ENCODE results near the gene IGFBP2. TPM values are rescaled to one million over a fixed set of nuclear protein-coding genes. Genes with fewer than 3 reads are reported as not detected.

IGFBP2 gene
- total and polyA plus RNA-seq, 2 experiments from 2014 or later: 5.6 to 40.1 TPM

DNA sequence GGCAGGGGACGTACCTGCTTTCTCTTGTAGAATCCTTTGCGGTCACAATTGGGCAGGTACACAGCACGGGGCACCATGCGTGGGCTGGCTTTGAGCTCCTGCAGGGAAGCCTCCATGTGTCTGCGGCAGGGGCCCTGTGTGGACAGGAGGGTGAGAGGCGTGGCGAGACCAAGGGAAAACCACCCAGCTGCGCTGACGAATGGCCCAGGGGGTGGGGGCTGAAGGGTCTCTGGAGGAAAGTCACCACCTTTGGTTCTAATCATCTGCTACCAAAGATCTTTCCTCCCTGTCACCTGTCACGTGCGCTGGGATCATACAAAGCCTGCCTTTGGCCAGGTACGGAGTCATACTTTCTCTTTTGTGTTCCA lies 44.9 kb downstream of the IGFBP2 start:
- DNase-seq: no peak
- Histone ChIP-seq H3K9me3 (ENCODE audit: low read depth) (no peaks in the 10 kb centered on the region), H3K9me2 (ENCODE audit: insufficient read depth) (no peaks in the 10 kb centered on the region), H3F3A (ENCODE audit: insufficient read depth) (peaks cover 15% of the 10 kb centered on the region), H3K9ac (no peak overlapping the region), H3K27me3 (replicated peaks; ENCODE audit: insufficient read depth) (no peaks in the 10 kb centered on the region), H3K36me3 (ENCODE audit: low read depth) (no peaks in the 10 kb centered on the region), H4K20me1 (ENCODE audit: insufficient read depth) (no peaks in the 10 kb centered on the region), H3K4me3 (no peak overlapping the region), H2AFZ (no peak overlapping the region), H3K4me1 (ENCODE audit: insufficient read depth) (peaks cover 5% of the 10 kb centered on the region), H3K4me2 (ENCODE audit: unreplicated experiment) (no peak overlapping the region), H3K79me2 (ENCODE audit: insufficient read depth) (no peaks in the 10 kb centered on the region), H3K27ac (no peak overlapping the region)
- 92 to 95% methylated on average over 12 of the region's 12 CpGs for WGBS, 2 experiments (ENCODE audit: low coverage in 1 of 2, low lambda C conversion rate in 2 of 2, missing lambda C conversion rate in 2 of 2)
- TF ChIP-seq EZH2phosphoT487 (IDR thresholded peaks at IDR 0.05; ENCODE audit: insufficient read depth, low read depth): no peak
- in situ Hi-C loops (cut with MboI): no loop called here

DNA sequence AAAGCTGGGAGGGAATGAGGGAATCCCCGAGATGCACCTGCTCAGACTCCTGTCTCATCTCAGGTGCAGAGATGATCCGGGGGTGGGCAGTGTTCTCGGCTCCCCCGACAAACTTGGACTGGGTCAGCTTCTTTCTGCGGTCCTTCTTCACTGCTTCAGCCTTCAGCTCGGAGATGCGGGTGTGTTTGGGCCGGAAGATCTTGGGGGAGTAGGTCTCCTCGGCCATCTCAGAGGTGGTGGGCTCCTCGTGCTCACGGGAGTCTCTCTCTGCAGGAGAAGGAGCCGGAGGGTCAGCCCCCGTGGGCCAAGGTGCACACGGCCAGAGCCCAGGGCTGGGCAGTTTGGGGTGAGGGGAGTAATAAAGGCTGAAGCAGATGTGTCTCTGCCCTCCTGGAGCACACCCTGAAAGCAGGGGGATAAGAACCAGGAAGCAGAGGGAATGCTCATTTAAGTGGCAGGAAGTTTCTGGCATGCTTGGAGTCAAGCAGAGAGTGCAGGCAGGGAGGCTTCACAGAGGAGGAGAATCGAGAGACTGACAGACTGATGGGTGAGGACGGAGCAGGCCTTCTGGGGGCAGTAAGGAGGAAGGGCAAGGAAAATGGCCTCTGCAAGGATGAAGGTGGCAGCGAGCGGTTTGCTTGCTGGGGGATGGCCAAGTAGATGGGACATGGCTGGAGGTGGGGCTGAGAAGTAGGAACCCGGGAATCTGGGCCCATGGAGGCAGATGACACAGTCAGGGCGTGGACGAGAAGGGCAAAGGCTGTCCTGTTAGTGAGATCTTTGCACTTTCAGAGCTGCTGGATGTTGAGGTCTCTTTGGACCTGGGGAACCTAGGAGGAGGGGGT lies 45.8 kb downstream of the IGFBP2 start:
- H3K36me3 ChIP-seq (ENCODE audit: low read depth): no peaks in the 10 kb centered on the region
- DNase-seq: no peak
- H3K4me1 ChIP-seq (ENCODE audit: insufficient read depth): peaks cover 12% of the 10 kb centered on the region
- H4K20me1 ChIP-seq (ENCODE audit: insufficient read depth): no peaks in the 10 kb centered on the region
- H3K9me2 ChIP-seq (ENCODE audit: insufficient read depth): no peaks in the 10 kb centered on the region
- H3K27me3 ChIP-seq (replicated peaks; ENCODE audit: insufficient read depth): no peaks in the 10 kb centered on the region
- H3K27ac ChIP-seq: no peak overlapping the region
- in situ Hi-C loops (cut with MboI): no loop called here
- H3F3A ChIP-seq (ENCODE audit: insufficient read depth): peaks cover 22% of the 10 kb centered on the region
- 76 to 79% methylated on average over 21 of the region's 21 CpGs for WGBS, 2 experiments (ENCODE audit: low coverage in 1 of 2, low lambda C conversion rate in 2 of 2, missing lambda C conversion rate in 2 of 2)
- no peaks in the 10 kb centered on the region for H3K79me2 ChIP-seq (ENCODE audit: insufficient read depth)
- no peak overlapping the region for H3K9ac ChIP-seq
- no peak overlapping the region for H2AFZ ChIP-seq
- no peaks in the 10 kb centered on the region for H3K9me3 ChIP-seq (ENCODE audit: low read depth)
- no peak overlapping the region for H3K4me2 ChIP-seq (ENCODE audit: unreplicated experiment)
- TF ChIP-seq EZH2 (IDR thresholded peaks at IDR 0.05; ENCODE audit: insufficient read depth, poor library complexity, severe bottlenecking) (no peak), EZH2phosphoT487 (IDR thresholded peaks at IDR 0.05; ENCODE audit: insufficient read depth, low read depth) (no peak)
- no peak overlapping the region for H3K4me3 ChIP-seq

DNA sequence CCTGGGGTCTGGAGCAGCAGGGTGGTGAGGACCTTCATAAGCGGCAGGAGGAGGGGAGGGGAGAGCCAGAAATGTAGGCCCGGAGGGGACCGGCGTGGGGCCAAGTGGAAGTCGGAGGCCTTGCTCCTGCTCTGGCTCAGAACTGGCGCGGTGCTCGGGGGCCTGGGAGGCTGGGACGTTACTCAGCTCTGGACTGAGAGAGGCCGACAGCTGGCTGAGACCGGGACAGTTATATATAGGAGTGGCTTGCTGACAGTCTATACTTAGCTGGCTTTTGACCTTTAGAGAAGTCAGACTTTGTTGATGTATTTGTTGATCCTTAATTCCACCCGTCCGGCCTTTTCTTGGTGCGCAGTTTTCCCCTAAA lies 46.4 kb downstream of the IGFBP2 start:
- H3F3A ChIP-seq (ENCODE audit: insufficient read depth): peaks cover 27% of the 10 kb centered on the region
- in situ Hi-C loops (cut with MboI): no loop called here
- no peaks in the 10 kb centered on the region for H3K36me3 ChIP-seq (ENCODE audit: low read depth)
- WGBS, 2 experiments (ENCODE audit: low coverage in 1 of 2, low lambda C conversion rate in 2 of 2, missing lambda C conversion rate in 2 of 2): 87 to 88% methylated on average over 14 of the region's 14 CpGs
- no peaks in the 10 kb centered on the region for H3K27me3 ChIP-seq (replicated peaks; ENCODE audit: insufficient read depth)
- no peak for DNase-seq
- no peak overlapping the region for H3K9ac ChIP-seq
- no peaks in the 10 kb centered on the region for H4K20me1 ChIP-seq (ENCODE audit: insufficient read depth)
- H3K9me3 ChIP-seq (ENCODE audit: low read depth): no peaks in the 10 kb centered on the region
- H2AFZ ChIP-seq: no peak overlapping the region
- H3K79me2 ChIP-seq (ENCODE audit: insufficient read depth): no peaks in the 10 kb centered on the region
- H3K27ac ChIP-seq: no peak overlapping the region
- TF ChIP-seq EZH2phosphoT487 (IDR thresholded peaks at IDR 0.05; ENCODE audit: insufficient read depth, low read depth) (no peak), EZH2 (IDR thresholded peaks at IDR 0.05; ENCODE audit: insufficient read depth, poor library complexity, severe bottlenecking) (no peak)
- no peak overlapping the region for H3K4me3 ChIP-seq
- H3K4me2 ChIP-seq (ENCODE audit: unreplicated experiment): no peak overlapping the region
- H3K4me1 ChIP-seq (ENCODE audit: insufficient read depth): peaks cover 17% of the 10 kb centered on the region
- H3K9me2 ChIP-seq (ENCODE audit: insufficient read depth): no peaks in the 10 kb centered on the region

- Histone ChIP-seq H3K4me3 (no peak overlapping the region), H3K4me1 (ENCODE audit: insufficient read depth) (peaks cover 17% of the 10 kb centered on the region), H3K9me3 (ENCODE audit: low read depth) (no peaks in the 10 kb centered on the region), H3K9me2 (ENCODE audit: insufficient read depth) (no peaks in the 10 kb centered on the region), H3K79me2 (ENCODE audit: insufficient read depth) (no peaks in the 10 kb centered on the region), H3K27ac (no peak overlapping the region), H3K27me3 (replicated peaks; ENCODE audit: insufficient read depth) (no peaks in the 10 kb centered on the region), H3K36me3 (ENCODE audit: low read depth) (no peaks in the 10 kb centered on the region), H4K20me1 (ENCODE audit: insufficient read depth) (no peaks in the 10 kb centered on the region), H3K4me2 (ENCODE audit: unreplicated experiment) (no peak overlapping the region), H2AFZ (no peak overlapping the region), H3K9ac (no peak overlapping the region), H3F3A (ENCODE audit: insufficient read depth) (peaks cover 22% of the 10 kb centered on the region)
- 83 to 84% methylated on average over 10 of the region's 10 CpGs for WGBS, 2 experiments (ENCODE audit: low coverage in 1 of 2, low lambda C conversion rate in 2 of 2, missing lambda C conversion rate in 2 of 2)
- in situ Hi-C loops (cut with MboI): no loop called here
- DNase-seq: no peak
- TF ChIP-seq EZH2phosphoT487 (IDR thresholded peaks at IDR 0.05; ENCODE audit: insufficient read depth, low read depth) (no peak), EZH2 (IDR thresholded peaks at IDR 0.05; ENCODE audit: insufficient read depth, poor library complexity, severe bottlenecking) (no peak)
These were observed 47.9 kb downstream of the IGFBP2 start for GRCh38 chr2:216680951-216681629.
